22Rv1 (cell line): ENCODE measurements around the gene DAAM2.

Experiments
- ZFX ChIP-seq: fragments of 450-650 bp; IDR thresholded peaks from 2 replicates; pipeline ENCODE4 v1.6.1; 2017; ENCODE audit warnings: antibody characterized with exemption, borderline replicate concordance
- TF ChIP-seq, protein P1 (sequence below): fragments of 450-650 bp; IDR thresholded peaks from 2 replicates; pipeline ENCODE4 v1.5.1; 2017; ENCODE audit warnings: mild to moderate bottlenecking

DNA sequence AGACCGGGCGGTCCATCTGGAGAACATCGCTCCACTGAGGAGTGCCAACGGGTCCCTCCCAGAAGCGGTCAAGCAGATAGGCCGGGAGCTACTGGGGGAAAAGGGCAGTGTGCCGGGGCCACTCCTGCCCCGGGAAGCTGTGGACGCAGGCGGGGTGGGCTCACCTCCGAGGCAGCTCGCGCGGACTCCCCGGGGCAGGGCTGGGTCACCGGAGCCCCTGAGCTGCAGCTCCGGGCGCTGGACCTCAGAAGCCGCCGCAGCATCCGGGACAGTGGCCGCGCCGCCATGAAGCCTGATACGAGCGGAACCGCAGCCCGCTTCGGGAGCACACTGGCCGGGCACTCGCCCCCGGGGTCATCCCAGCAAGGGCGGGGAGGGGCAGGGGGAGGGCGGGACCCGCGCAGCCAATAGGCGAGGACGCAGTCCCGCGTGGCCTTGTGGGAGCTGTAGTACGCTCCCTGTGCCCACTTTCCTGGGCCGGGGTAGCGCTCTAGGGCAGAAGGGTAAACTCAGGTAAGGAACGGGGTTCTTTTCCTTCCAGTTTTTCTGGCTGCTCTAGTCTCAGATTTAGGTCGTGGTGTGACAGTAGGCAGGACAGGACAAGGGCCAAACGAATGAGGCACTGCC lies 142.1 kb downstream of the DAAM2 start, which contains the start of gene MOCS1:
- TF ChIP-seq, protein P1, sequence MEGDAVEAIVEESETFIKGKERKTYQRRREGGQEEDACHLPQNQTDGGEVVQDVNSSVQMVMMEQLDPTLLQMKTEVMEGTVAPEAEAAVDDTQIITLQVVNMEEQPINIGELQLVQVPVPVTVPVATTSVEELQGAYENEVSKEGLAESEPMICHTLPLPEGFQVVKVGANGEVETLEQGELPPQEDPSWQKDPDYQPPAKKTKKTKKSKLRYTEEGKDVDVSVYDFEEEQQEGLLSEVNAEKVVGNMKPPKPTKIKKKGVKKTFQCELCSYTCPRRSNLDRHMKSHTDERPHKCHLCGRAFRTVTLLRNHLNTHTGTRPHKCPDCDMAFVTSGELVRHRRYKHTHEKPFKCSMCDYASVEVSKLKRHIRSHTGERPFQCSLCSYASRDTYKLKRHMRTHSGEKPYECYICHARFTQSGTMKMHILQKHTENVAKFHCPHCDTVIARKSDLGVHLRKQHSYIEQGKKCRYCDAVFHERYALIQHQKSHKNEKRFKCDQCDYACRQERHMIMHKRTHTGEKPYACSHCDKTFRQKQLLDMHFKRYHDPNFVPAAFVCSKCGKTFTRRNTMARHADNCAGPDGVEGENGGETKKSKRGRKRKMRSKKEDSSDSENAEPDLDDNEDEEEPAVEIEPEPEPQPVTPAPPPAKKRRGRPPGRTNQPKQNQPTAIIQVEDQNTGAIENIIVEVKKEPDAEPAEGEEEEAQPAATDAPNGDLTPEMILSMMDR = no peak
- TF ChIP-seq ZFX = no peak
